ENCODE data around the gene TSC22D1.

DNA sequence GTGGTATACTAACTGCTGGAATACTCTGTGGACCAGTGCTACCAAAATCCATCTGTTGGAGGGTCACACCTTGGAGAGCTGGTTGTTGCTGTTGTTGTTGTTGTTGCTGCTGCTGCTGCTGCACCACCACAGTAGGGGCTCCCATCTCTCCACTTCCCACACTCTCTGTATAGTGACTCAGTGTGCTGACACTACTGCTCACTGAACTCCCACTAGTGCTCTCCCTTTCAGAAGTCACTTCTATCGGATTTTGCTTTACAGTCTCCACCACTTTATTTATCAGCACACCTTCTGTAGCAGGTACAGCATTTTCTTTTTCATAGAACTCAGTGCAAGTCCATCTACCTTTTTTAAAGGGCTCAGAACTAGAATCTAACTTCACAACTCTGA lies 1.7 kb downstream of the TSC22D1 start:
- TF ChIP-seq, protein P1, sequence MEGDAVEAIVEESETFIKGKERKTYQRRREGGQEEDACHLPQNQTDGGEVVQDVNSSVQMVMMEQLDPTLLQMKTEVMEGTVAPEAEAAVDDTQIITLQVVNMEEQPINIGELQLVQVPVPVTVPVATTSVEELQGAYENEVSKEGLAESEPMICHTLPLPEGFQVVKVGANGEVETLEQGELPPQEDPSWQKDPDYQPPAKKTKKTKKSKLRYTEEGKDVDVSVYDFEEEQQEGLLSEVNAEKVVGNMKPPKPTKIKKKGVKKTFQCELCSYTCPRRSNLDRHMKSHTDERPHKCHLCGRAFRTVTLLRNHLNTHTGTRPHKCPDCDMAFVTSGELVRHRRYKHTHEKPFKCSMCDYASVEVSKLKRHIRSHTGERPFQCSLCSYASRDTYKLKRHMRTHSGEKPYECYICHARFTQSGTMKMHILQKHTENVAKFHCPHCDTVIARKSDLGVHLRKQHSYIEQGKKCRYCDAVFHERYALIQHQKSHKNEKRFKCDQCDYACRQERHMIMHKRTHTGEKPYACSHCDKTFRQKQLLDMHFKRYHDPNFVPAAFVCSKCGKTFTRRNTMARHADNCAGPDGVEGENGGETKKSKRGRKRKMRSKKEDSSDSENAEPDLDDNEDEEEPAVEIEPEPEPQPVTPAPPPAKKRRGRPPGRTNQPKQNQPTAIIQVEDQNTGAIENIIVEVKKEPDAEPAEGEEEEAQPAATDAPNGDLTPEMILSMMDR (IDR thresholded peaks at IDR 0.05), result no peak
- no peak for TF ChIP-seq POLR2A (IDR thresholded peaks at IDR 0.05)
